ENCODE data around the gene PSEN2.

Gene PSEN2

GRCh38 chr1:226939438-226940028, 69.1 kb downstream of the PSEN2 start:
- peak; percentile 63 for DNase-seq (ENCODE audit: extremely low spot score)
- ChIA-PET CTCF (interaction anchor here (3.1 kb wide), 1 partner anchor 27 kb away, joined by 14 read pairs; no protein-coding TSS in a partner anchor), POLR2A (interaction anchor here (0.6 to 2.1 kb wide), 17 partner anchors 9 to 500 kb away, joined by 3 to 12 read pairs (median 3); partner anchors contain the start of gene CDC42BPA)
- no peak for TF ChIP-seq TARDBP (IDR thresholded peaks at IDR 0.05)
- no peak for TF ChIP-seq SUZ12 (IDR thresholded peaks at IDR 0.05)
- TF ChIP-seq SP1 (IDR thresholded peaks at IDR 0.05) = no peak
- TF ChIP-seq L3MBTL2 (conservative IDR thresholded peaks at IDR 0.05) = peak; percentile 97
- no peak for TF ChIP-seq ARNT (IDR thresholded peaks at IDR 0.05)
- no peak for TF ChIP-seq FOXA1 (IDR thresholded peaks at IDR 0.05)
- peak; percentile 92 for TF ChIP-seq ELF4 (IDR thresholded peaks at IDR 0.05)

- ChIA-PET POLR2A (interaction anchor here (0.6 to 2.1 kb wide), 12 partner anchors 10 to 499 kb away, joined by 3 to 12 read pairs (median 3); partner anchors contain the start of gene CDC42BPA), CTCF (interaction anchor here (3.1 kb wide), 1 partner anchor 27 kb away, joined by 14 read pairs; no protein-coding TSS in a partner anchor)
- DNase-seq (ENCODE audit: extremely low spot score) = peak; percentile 99
These were observed 69.8 kb downstream of the PSEN2 start, which contains the start of gene COQ8A for GRCh38 chr1:226940029-226940805. Gene COQ8A (plus strand): TSS chr1:226940294. CDS start chr1:226961386, 21,092 bp downstream.

GRCh38 chr1:226940806-226941067, 70.3 kb downstream of the PSEN2 start:
- no peak for TF ChIP-seq LEF1 (IDR thresholded peaks at IDR 0.05; ENCODE audit: borderline replicate concordance)
- peak; percentile 70 for TF ChIP-seq L3MBTL2 (conservative IDR thresholded peaks at IDR 0.05)
- no peak for DNase-seq (ENCODE audit: extremely low spot score)
- ChIA-PET POLR2A (interaction anchor here (1.1 to 2.1 kb wide), 6 partner anchors 9 to 377 kb away, joined by 3 to 12 read pairs (median 4); partner anchors contain the start of gene CDC42BPA), CTCF (no interaction called here)

More at GRCh38 chr1:226940029-226940805, 69.8 kb downstream of the PSEN2 start, which contains the start of gene COQ8A:
- no peak for TF ChIP-seq PKNOX1 (IDR thresholded peaks at IDR 0.05)
- peak; percentile 96 for TF ChIP-seq L3MBTL2 (conservative IDR thresholded peaks at IDR 0.05)
- peak; percentile 78; the same call in 1 of the 2 replicates for TF ChIP-seq HDGF (IDR thresholded peaks at IDR 0.05; ENCODE audit: borderline replicate concordance)
- no peak for TF ChIP-seq SUZ12 (IDR thresholded peaks at IDR 0.05)

- ChIA-PET POLR2A (no interaction called here), CTCF (no interaction called here)
- TF ChIP-seq FOXA1 (IDR thresholded peaks at IDR 0.05) (no peak), CTBP1 (IDR thresholded peaks at IDR 0.05; ENCODE audit: borderline replicate concordance) (no peak), L3MBTL2 (conservative IDR thresholded peaks at IDR 0.05) (no peak), SP1 (IDR thresholded peaks at IDR 0.05) (no peak), NFRKB (IDR thresholded peaks at IDR 0.05) (no peak), FOXK2 (IDR thresholded peaks at IDR 0.05) (no peak)
- no peak for DNase-seq (ENCODE audit: extremely low spot score)
These were observed 72.0 kb downstream of the PSEN2 start for GRCh38 chr1:226942392-226942791.

GRCh38 chr1:226943156-226943555, 72.7 kb downstream of the PSEN2 start:
- TF ChIP-seq ARNT (IDR thresholded peaks at IDR 0.05) (no peak), CTBP1 (IDR thresholded peaks at IDR 0.05; ENCODE audit: borderline replicate concordance) (no peak), HDGF (IDR thresholded peaks at IDR 0.05; ENCODE audit: borderline replicate concordance) (no peak), TARDBP (IDR thresholded peaks at IDR 0.05) (no peak), FOXA1 (IDR thresholded peaks at IDR 0.05) (no peak), FOXM1 (IDR thresholded peaks at IDR 0.05; ENCODE audit: borderline replicate concordance) (no peak), L3MBTL2 (conservative IDR thresholded peaks at IDR 0.05) (no peak), SP1 (IDR thresholded peaks at IDR 0.05) (no peak), BHLHE40 (IDR thresholded peaks at IDR 0.05; ENCODE audit: borderline replicate concordance) (no peak), PKNOX1 (IDR thresholded peaks at IDR 0.05) (no peak), SUZ12 (IDR thresholded peaks at IDR 0.05) (no peak), LEF1 (IDR thresholded peaks at IDR 0.05; ENCODE audit: borderline replicate concordance) (no peak), FOXK2 (IDR thresholded peaks at IDR 0.05) (no peak), ELF4 (IDR thresholded peaks at IDR 0.05) (no peak), NFRKB (IDR thresholded peaks at IDR 0.05) (no peak), ZNF384 (IDR thresholded peaks at IDR 0.05) (no peak)
- ChIA-PET CTCF (interaction anchor here (0.6 kb wide), 1 partner anchor 528 kb away, joined by 3 read pairs; no protein-coding TSS in a partner anchor), POLR2A (no interaction called here)
- no peak for DNase-seq (ENCODE audit: extremely low spot score)

GRCh38 chr1:226943927-226944326, 73.5 kb downstream of the PSEN2 start:
- POLR2A ChIA-PET = no interaction called here
- TF ChIP-seq ZNF384 (IDR thresholded peaks at IDR 0.05) (no peak), SUZ12 (IDR thresholded peaks at IDR 0.05) (no peak), L3MBTL2 (conservative IDR thresholded peaks at IDR 0.05) (no peak), FOXM1 (IDR thresholded peaks at IDR 0.05; ENCODE audit: borderline replicate concordance) (no peak), TARDBP (IDR thresholded peaks at IDR 0.05) (no peak), CTBP1 (IDR thresholded peaks at IDR 0.05; ENCODE audit: borderline replicate concordance) (no peak), NFRKB (IDR thresholded peaks at IDR 0.05) (no peak), HDGF (IDR thresholded peaks at IDR 0.05; ENCODE audit: borderline replicate concordance) (no peak), LEF1 (IDR thresholded peaks at IDR 0.05; ENCODE audit: borderline replicate concordance) (no peak), BHLHE40 (IDR thresholded peaks at IDR 0.05; ENCODE audit: borderline replicate concordance) (no peak), PKNOX1 (IDR thresholded peaks at IDR 0.05) (no peak), FOXA1 (IDR thresholded peaks at IDR 0.05) (no peak), FOXK2 (IDR thresholded peaks at IDR 0.05) (no peak), SP1 (IDR thresholded peaks at IDR 0.05) (no peak), ELF4 (IDR thresholded peaks at IDR 0.05) (no peak), ARNT (IDR thresholded peaks at IDR 0.05) (no peak)
- CTCF ChIA-PET = no interaction called here
- DNase-seq (ENCODE audit: extremely low spot score) = no peak
